HG03354 (cell line): ENCODE results near the gene SMIM45.

Experiments used
- ATAC-seq: cut with Tn5 transposase; IDR thresholded peaks from one replicate; pipeline ENCODE4 v1.9.1; 2021; ENCODE audit warnings: mild to moderate bottlenecking; ENCODE audit not compliant: unreplicated experiment, poor library complexity, severe bottlenecking

SMIM45 gene

GRCh38 chr22:41966225-41966606 is 14.3 kb downstream of the SMIM45 start:
- ATAC-seq = no peak

DNA sequence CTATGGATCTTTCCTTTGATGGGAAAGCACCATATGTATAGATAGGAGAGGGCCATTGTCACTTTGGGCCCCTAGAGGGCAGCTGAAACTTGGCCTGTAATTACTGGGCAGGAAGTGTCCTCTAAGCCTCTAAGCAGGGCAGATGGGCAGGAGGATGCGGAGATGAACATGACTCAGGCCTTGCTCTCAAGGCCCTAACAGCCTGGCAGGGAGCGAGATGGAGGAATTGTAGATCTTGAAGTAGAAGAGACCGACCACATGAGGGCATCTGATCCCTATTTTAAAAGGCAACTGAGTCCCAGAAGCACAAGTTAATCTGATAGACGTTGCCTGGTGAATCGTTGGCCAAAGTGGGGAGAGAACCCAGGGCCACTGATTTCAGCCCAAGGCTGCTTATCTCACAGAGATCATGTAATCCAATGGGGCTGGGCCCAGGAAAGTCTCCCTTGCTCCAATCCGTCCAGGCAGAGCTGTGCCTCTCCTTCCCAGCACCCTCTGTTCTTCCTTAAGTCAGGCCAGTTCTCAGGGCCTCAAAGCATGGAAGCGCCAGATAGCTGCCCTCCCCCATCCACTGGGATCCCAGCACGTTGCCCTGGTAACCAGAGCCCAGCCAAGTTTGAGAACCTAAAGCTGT is 14.8 kb downstream of the SMIM45 start:
- no peak for ATAC-seq

- ATAC-seq = no peak
Observed at GRCh38 chr22:41968601-41969000, 16.7 kb downstream of the SMIM45 start.

- no peak for ATAC-seq
Observed at GRCh38 chr22:41969110-41969646, 17.2 kb downstream of the SMIM45 start, which contains the start of gene SEPTIN3. SEPTIN3 (plus strand) TSS chr22:41969443; CDS start chr22:41971493, 2,050 bp downstream.

DNA sequence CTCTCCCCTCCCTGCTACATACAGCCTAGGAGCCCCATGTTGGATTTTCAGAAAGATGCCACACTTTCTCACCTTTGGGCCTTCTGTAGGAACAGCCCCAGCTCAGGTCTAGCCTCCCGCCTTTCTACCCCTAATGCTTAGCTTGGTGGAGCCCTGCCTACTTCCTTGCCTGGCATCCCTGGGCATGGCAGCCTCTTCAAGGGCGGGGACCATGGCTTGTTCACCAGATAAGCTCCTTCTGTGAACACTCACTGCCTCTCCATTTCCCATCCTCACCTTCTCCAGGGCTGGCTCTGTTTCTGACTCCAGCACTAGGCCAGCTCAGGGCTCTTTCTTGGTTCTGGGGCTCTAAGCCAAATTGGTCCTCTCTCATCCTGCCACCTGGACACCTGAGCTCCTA is 18.7 kb downstream of the SMIM45 start:
- no peak for ATAC-seq

- no peak for ATAC-seq
Observed at GRCh38 chr22:41971431-41971830, 19.5 kb downstream of the SMIM45 start.

- no peak for ATAC-seq
Observed at GRCh38 chr22:41974691-41975290, 22.8 kb downstream of the SMIM45 start.

DNA sequence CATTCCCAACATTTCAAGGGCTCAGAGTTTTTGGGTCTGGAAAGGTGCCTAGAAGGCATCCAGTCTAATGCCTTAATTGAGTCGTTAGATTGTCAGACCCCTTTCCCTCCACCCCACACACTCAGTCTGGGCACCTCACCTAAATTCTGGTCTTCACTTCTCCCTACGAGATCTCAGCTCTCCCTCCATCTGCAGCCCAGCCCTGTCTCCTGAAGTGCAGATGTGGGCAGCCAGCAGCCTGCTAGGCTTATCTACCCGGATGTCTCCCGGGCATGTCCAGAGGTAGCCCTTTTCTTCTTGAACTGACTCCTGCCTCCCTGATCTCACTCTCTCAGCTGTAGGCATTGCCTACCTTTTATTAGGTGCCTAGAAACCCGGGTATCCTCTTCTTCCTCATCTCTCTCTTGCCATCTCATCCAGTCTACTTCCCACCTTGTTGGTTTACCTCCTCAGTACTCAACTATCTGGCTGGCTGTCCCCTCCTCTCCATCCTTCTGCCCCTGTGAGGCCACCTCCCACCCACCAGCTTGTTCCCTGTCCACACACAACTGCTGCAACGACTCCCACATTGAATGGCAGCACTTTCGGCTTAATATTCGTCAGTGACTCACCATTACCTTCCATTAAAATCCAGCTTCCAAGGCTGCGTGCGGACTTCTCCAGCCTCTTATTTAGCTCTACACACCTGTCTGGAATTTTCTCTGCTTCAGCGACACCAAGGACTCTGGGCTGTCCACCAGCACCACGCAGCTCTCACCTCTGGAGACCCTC is 23.5 kb downstream of the SMIM45 start:
- ATAC-seq = no peak

- ATAC-seq = no peak
Observed at GRCh38 chr22:41976070-41976901, 24.3 kb downstream of the SMIM45 start.

DNA sequence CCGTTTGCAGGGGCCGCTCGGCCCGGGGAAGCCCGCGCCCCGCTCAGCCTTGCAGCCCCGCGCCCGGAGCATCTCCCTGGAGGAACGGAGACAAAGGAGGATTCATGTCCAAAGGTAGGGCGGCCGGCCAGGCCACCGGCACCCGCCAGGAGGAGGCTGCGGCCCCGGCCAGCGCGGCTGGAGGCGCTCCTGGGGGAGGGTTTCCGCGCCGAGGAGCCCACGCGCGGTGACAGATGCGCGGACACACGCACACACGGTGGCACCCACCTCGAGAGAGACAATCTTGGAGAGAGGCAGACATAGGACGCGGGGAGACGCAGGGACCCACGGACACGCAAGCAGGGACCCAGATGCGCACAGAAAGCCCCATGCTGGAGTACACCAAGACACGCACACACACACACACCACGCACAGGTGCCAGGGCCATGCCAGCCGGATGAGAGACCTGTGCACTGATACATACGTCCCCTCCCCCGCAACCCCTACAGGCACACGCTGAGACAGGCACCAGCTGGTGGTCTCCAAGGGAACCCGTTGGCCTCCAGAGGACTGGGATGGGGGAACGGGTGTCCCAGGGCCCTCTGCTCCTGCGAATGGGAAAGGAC is 25.1 kb downstream of the SMIM45 start:
- no peak for ATAC-seq

DNA sequence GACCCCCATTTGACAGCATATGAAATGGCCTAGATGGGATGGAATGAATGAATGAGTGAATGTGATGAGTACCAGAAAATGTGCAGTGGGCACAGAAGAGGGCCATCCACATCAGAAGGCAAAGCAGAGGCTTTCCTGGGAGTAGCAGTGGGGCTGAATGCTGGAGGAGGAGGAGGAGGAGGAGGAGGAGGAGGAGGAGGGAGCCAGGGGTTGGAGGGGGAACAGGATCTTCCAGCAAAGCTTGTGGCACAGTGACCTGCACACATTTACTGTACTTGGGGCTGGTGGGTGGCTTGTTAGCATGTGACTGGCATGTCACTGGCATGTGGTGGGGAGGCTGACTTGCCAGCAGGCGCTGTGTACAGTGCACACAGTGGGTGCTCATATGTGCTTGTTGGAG is 26.8 kb downstream of the SMIM45 start:
- no peak for ATAC-seq

GRCh38 chr22:41979423-41980250 is 27.7 kb downstream of the SMIM45 start:
- ATAC-seq = no peak

DNA sequence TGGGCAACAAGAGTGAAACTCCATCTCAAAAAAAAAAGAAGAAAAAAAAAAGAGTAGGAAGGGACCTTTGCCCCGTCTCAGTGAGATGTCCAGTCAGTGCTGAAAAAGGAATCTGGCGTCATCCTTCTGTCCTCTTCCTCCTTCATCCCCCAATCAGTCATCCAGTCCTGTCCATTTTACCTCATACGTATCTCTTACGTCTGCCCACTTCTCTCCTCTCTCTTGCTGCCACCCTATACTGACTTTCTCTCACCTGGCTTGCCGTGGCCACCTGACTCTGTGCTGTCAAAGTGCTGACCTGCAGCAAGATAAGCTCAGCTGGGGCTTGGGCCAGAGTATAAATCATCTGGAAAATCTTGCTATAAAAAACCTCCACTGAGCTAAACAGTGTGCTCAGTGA is 30.9 kb downstream of the SMIM45 start:
- no peak for ATAC-seq

- no peak for ATAC-seq
Observed at GRCh38 chr22:41983513-41984405, 31.8 kb downstream of the SMIM45 start.

DNA sequence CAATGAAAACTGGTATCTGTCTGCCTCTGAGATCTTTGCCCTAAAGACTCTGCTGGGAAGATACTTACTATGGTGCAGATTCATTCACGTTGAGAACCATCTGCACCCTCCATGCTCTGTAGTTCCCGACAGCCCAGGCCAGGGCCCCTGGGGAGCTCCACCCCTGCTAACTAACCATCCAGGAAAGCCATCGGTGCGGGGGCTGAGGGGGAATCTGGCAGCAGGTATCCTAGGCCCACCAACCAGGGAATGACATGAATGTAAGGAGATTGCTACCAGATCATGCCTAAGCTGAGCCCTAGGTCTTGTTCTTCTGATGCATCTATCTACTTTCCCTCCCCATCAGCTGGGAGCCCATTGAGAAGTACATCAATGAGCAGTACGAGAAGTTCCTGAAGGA is 35.3 kb downstream of the SMIM45 start:
- ATAC-seq = no peak

DNA sequence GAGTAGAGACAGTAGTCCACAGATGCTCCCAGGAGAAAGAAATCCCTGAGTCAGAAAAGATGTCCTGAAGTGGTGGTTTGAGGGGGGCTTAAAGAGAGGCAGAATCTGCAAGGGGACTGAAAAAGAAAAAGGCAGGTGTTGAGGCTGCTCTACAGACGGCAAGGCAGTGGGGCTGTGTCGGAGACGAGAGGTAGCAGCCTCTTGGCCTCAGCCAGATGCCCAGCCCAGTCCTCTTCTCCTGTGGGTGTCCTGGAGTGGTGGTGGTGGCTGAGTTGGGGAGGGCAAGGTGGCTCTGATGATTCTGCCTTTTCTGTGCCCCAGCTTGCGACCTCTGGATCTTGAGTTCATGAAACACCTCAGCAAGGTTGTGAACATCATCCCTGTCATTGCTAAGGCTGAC is 37.3 kb downstream of the SMIM45 start:
- ATAC-seq = no peak

GRCh38 chr22:41991111-41991510 is 39.2 kb downstream of the SMIM45 start:
- ATAC-seq = no peak

GRCh38 chr22:41992496-41992895 is 40.5 kb downstream of the SMIM45 start:
- no peak for ATAC-seq
